ENCODE measurements around the gene TNNT1.

- TF ChIP-seq MAX (IDR thresholded peaks at IDR 0.05) (no peak), REST (IDR thresholded peaks at IDR 0.05; ENCODE audit: low read depth) (no peak), TCF12 (IDR thresholded peaks at IDR 0.05; ENCODE audit: low read depth) (no peak), TAF1 (IDR thresholded peaks at IDR 0.05; ENCODE audit: low read depth) (no peak), CEBPB (IDR thresholded peaks at IDR 0.05) (no peak)
Measured at GRCh38 chr19:55160986-55161365, 12.0 kb upstream of the TNNT1 start.
